DND-41 (cell line): Measurements from ENCODE around the gene TM9SF4.
"Not testable (repeated sequence)": the region's sequence is repeated elsewhere in the genome, so short reads cannot be mapped to it uniquely, and the experiment has no call there.

ENCODE experiments used
- ATAC-seq: fragments of 200-7000 bp; cut with Tn5 transposase; 3 replicates; pipeline ENCODE4 v1.9.1; 2021; ENCODE audit warnings: low read depth; ENCODE audit not compliant: insufficient read depth
- DNase-seq: peaks from one replicate; pipeline ENCODE4 v3.0.0-alpha.2; 2020
- H2AFZ ChIP-seq: 2 replicates; pipeline ENCODE4 v1.6.0; 2012; ENCODE audit warnings: low read depth, low read length
- H3K27ac ChIP-seq: 2 replicates; pipeline ENCODE4 v1.5.1; 2012; ENCODE audit warnings: low read length, inconsistent platforms
- H3K27me3 ChIP-seq: fragments of 200-600 bp; sonication (generic); 2 replicates; pipeline ENCODE4 v1.6.0; 2012; ENCODE audit warnings: low read length, mild to moderate bottlenecking, inconsistent platforms; ENCODE audit not compliant: insufficient read depth, poor library complexity
- H3K36me3 ChIP-seq: 2 replicates; pipeline ENCODE4 v1.5.1; 2012; ENCODE audit warnings: low read length, inconsistent platforms; ENCODE audit not compliant: insufficient read depth
- H3K4me1 ChIP-seq: 2 replicates; pipeline ENCODE4 v1.5.1; 2012; ENCODE audit warnings: mild to moderate bottlenecking, low read length; ENCODE audit not compliant: insufficient read depth
- H3K4me2 ChIP-seq: 2 replicates; pipeline ENCODE4 v1.6.0; 2012; ENCODE audit warnings: mild to moderate bottlenecking, moderate library complexity, low read length, inconsistent platforms; ENCODE audit not compliant: insufficient read depth
- H3K4me3 ChIP-seq, 2 experiments: fragments of 200-600 bp in 1 of 2; shearing (Covaris generic) in 1 of 2; 2 replicates each; pipeline ENCODE4 v1.5.1; 2012 to 2016; ENCODE audit warnings: inconsistent platforms in 2 of 2, low read length in 2 of 2, mild to moderate bottlenecking in 2 of 2, low read depth in 1 of 2, moderate library complexity in 1 of 2
- H3K79me2 ChIP-seq: 2 replicates; pipeline ENCODE4 v1.6.0; 2012; ENCODE audit warnings: low read length, inconsistent platforms; ENCODE audit not compliant: insufficient read depth
- H3K9ac ChIP-seq: 2 replicates; pipeline ENCODE4 v1.6.0; 2012; ENCODE audit warnings: low read depth, mild to moderate bottlenecking, inconsistent platforms, low read length, moderate library complexity
- H3K9me3 ChIP-seq: 2 replicates; pipeline ENCODE4 v1.5.1; 2012; ENCODE audit warnings: low read length, moderate library complexity, mild to moderate bottlenecking, inconsistent platforms; ENCODE audit not compliant: insufficient read depth, severe bottlenecking
- H4K20me1 ChIP-seq: 2 replicates; pipeline ENCODE4 v1.6.0; 2012; ENCODE audit warnings: low read length; ENCODE audit not compliant: insufficient read depth
- EZH2 ChIP-seq: IDR thresholded peaks from 3 replicates; pipeline ENCODE4 v1.6.1; 2012; ENCODE audit warnings: borderline replicate concordance, low read depth, mild to moderate bottlenecking, moderate library complexity, low read length, inconsistent platforms; ENCODE audit not compliant: severe bottlenecking
- TF ChIP-seq, protein P1 (sequence below): IDR thresholded peaks from 2 replicates; pipeline ENCODE4 v1.5.1; 2012; ENCODE audit warnings: borderline replicate concordance, low read length, moderate library complexity, mild to moderate bottlenecking; ENCODE audit not compliant: poor library complexity, severe bottlenecking; ENCODE audit errors: extremely low read depth

Gene TM9SF4

DNA sequence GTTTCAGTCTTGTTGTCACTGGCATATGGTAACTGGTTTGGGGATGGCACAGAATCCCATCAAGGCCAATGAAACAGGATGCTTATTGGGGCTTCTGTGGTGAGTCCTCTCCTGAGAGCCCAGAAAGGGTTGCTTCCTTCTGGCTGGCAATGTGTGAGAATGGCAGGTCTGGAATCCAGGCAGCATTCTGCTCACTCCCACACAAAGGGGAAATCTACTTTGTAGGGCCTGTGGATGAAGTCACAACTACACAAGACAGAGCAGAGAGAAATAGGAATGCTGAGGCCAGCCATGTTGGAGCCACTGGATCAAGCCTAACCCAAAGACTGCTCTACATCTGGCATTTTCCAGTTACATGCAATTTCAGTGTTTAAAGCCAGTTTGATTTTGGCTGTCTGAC lies 82.4 kb downstream of the TM9SF4 start:
- no peak for DNase-seq

DNA sequence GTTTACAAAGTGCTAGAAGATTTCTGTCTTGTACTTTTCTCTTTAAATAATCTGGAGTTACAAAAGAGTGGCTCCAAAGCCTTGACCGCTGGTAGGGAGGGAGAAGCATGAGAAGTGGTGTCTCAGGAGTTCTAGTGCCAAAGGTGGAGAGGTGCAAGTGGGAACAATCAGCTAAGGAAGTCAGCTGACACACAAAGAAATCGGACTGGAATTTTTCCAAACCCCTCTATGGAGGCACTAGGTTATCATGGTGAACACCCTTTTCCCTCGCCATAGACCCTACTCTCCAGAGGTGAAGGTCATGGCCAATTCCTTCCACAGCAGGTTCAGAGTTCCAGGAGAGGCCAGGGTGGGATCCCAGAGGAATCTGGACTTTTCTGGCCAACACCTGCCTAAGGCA lies 83.2 kb downstream of the TM9SF4 start:
- DNase-seq (no peak), ATAC-seq (no peak)
- no peaks in the 10 kb centered on the region for H3K27me3 ChIP-seq
- H2AFZ ChIP-seq = no peak overlapping the region
- no peak overlapping the region for H3K4me2 ChIP-seq
- no peak overlapping the region for H3K9ac ChIP-seq
- H3K79me2 ChIP-seq = peaks cover 17% of the 10 kb centered on the region
- H3K27ac ChIP-seq = no peak overlapping the region
- no peaks in the 10 kb centered on the region for H3K9me3 ChIP-seq
- peaks cover 26% of the 10 kb centered on the region for H3K4me1 ChIP-seq
- no peak overlapping the region for H3K4me3 ChIP-seq
- TF ChIP-seq, protein P1, sequence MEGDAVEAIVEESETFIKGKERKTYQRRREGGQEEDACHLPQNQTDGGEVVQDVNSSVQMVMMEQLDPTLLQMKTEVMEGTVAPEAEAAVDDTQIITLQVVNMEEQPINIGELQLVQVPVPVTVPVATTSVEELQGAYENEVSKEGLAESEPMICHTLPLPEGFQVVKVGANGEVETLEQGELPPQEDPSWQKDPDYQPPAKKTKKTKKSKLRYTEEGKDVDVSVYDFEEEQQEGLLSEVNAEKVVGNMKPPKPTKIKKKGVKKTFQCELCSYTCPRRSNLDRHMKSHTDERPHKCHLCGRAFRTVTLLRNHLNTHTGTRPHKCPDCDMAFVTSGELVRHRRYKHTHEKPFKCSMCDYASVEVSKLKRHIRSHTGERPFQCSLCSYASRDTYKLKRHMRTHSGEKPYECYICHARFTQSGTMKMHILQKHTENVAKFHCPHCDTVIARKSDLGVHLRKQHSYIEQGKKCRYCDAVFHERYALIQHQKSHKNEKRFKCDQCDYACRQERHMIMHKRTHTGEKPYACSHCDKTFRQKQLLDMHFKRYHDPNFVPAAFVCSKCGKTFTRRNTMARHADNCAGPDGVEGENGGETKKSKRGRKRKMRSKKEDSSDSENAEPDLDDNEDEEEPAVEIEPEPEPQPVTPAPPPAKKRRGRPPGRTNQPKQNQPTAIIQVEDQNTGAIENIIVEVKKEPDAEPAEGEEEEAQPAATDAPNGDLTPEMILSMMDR = no peak
- no peak for TF ChIP-seq EZH2
- peaks cover 40% of the 10 kb centered on the region for H4K20me1 ChIP-seq
- peaks cover 50% of the 10 kb centered on the region for H3K36me3 ChIP-seq

More for the DNA sequence above, 82.4 kb downstream of the TM9SF4 start:
- Histone ChIP-seq H3K27ac (no peak overlapping the region), H3K36me3 (peaks cover 41% of the 10 kb centered on the region), H3K4me2 (no peak overlapping the region), H4K20me1 (peaks cover 32% of the 10 kb centered on the region), H3K4me3 (no peak overlapping the region), H3K9me3 (no peaks in the 10 kb centered on the region), H3K9ac (no peak overlapping the region), H3K79me2 (peaks cover 10% of the 10 kb centered on the region), H3K4me1 (peaks cover 26% of the 10 kb centered on the region), H3K27me3 (no peaks in the 10 kb centered on the region), H2AFZ (no peak overlapping the region)
- ATAC-seq = no peak
- TF ChIP-seq, protein P1 = no peak

DNA sequence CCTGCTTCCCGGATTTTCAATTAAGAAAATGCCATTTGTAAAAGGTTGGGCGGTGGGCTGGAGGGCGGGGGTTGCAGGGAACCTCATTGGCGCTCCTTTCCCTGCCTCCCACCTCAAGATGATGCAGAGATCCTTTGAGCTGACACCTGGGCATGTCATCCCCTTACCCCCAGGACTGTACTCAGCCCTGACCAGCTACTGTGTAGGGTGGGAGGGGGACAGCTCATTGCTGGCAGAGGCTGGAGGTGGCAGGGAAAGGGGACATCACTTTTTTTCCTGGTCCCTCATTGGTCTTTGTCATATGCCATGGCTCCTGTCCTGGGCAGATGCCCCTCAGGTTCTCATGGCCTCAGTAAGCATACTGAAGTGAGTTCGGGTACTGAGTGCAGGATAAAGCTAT lies 83.8 kb downstream of the TM9SF4 start:
- peaks cover 24% of the 10 kb centered on the region for H3K79me2 ChIP-seq
- peaks cover 56% of the 10 kb centered on the region for H3K36me3 ChIP-seq
- H3K4me3 ChIP-seq, DNase-seq, H3K4me2 ChIP-seq, ATAC-seq, H3K9me3 ChIP-seq, H3K27me3 ChIP-seq, H3K9ac ChIP-seq, H3K27ac ChIP-seq, H2AFZ ChIP-seq: not testable (repeated sequence)
- H3K4me1 ChIP-seq = peaks cover 25% of the 10 kb centered on the region
- peaks cover 44% of the 10 kb centered on the region for H4K20me1 ChIP-seq

DNA sequence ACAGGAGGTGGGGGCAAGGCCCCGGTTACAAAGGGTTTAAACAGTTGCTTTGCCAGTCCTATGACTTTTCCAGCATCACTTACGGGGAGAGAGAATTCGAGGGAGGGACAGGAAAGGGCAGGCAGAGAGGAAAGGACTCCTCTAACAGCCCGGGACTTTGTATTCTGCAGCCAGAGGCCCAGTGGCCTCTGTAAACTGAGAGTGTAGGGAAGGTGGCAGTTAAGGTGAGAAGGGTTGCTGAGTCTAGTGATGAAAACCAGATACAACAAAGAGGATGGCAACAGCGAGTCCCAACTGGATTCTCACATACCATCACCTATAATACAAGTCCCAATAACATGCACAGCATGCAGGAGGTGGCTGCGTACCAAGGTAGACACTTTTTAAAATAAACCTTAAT lies 84.5 kb downstream of the TM9SF4 start:
- no peak for ATAC-seq
- peaks cover 63% of the 10 kb centered on the region for H3K36me3 ChIP-seq

More for the DNA sequence above, 84.5 kb downstream of the TM9SF4 start:
- Histone ChIP-seq H3K4me2 (no peak overlapping the region), H3K27me3 (no peaks in the 10 kb centered on the region), H2AFZ (no peak overlapping the region), H3K27ac (no peak overlapping the region), H4K20me1 (peaks cover 48% of the 10 kb centered on the region), H3K4me1 (peaks cover 18% of the 10 kb centered on the region), H3K9ac (no peak overlapping the region), H3K79me2 (peaks cover 30% of the 10 kb centered on the region), H3K4me3 (no peak overlapping the region), H3K9me3 (no peaks in the 10 kb centered on the region)
- TF ChIP-seq EZH2 = no peak
- TF ChIP-seq, protein P1 = no peak
- no peak for DNase-seq
